Naive thymus-derived CD8-positive, alpha-beta T cell (primary cell): Measurements from ENCODE around the gene CAMTA1. TPM values are rescaled to one million over a fixed set of nuclear protein-coding genes. Genes with fewer than 3 reads are reported as not detected.

Experiments
- ATAC-seq, 2 donors: fragments of 150-1000 bp; cut with Tn5 transposase in 1 of 2; sonication (Bioruptor Pico), chemical (Tn5 transposase) in 1 of 2; 1 replicate in 1 of 2; 2 replicates in 1 of 2; pipeline ENCODE4 v1.10.0; 2021; ENCODE audit warnings: mild to moderate bottlenecking in 2 of 2, moderate library complexity in 2 of 2
- POLR2A ChIA-PET: fragments of 350-600 bp; sonication (Branson Sonifier 250); formaldehyde crosslinking; loops from one replicate; lab custom pipeline; 2021; ENCODE audit warnings: antibody characterized with exemption; lab: Charles Lee
- DNase-seq, 10 donors: peaks; one replicate each; pipeline versions ENCODE4 v3.0.0 to v3.0.0-alpha.2; 2020 to 2022
- H3K27ac Mint-ChIP-seq, 10 donors: one replicate each; pipeline ENCODE4 v1.8.0; 2020 to 2022; ENCODE audit warnings: mild to moderate bottlenecking in 10 of 10, mixed read lengths in 10 of 10, moderate library complexity in 4 of 10, inconsistent platforms in 1 of 10
- H3K27me3 Mint-ChIP-seq, 5 donors: one replicate each; pipeline ENCODE4 v1.8.0; 2021 to 2022; ENCODE audit warnings: mixed read lengths in 5 of 5
- H3K36me3 Mint-ChIP-seq, 3 donors: one replicate each; pipeline ENCODE4 v1.8.0; 2020 to 2022; ENCODE audit warnings: mixed read lengths in 3 of 3, mild to moderate bottlenecking in 2 of 3, inconsistent platforms in 1 of 3
- H3K4me1 Mint-ChIP-seq, 4 donors: one replicate each; pipeline ENCODE4 v1.8.0; 2021 to 2022; ENCODE audit warnings: mixed read lengths in 4 of 4
- H3K4me3 Mint-ChIP-seq, 10 donors: one replicate each; pipeline ENCODE4 v1.8.0; 2020 to 2022; ENCODE audit warnings: mild to moderate bottlenecking in 10 of 10, mixed read lengths in 10 of 10, moderate library complexity in 6 of 10, inconsistent platforms in 1 of 10
- H3K9me3 Mint-ChIP-seq, 9 donors: one replicate each; pipeline ENCODE4 v1.8.0; 2020 to 2022; ENCODE audit warnings: mixed read lengths in 9 of 9, mild to moderate bottlenecking in 3 of 9, inconsistent platforms in 1 of 9, moderate library complexity in 1 of 9
- polyA plus RNA-seq, 3 donors: library from polyadenylated mRNA; unstranded; fragments of 300-500 nt; fragmentation: Illumina TruSeq; gene quantifications; one replicate each; pipeline ENCODE4 v1.2.3, GENCODE V29; 2021
- total RNA-seq, 8 experiments: library from RNA in 2 of 8; stranded (reverse) in 2 of 8; gene quantifications; one replicate each; pipeline ENCODE4 v1.2.3 and lab custom pipeline; 2021 to 2026

The CAMTA1 gene
- total and polyA plus RNA-seq, 5 experiments from 2014 or later = 32.6 to 78.3 (median 47.3) TPM

GRCh38 chr1:6956488-6957159 is 171.4 kb downstream of the CAMTA1 start:
- Mint-ChIP-seq H3K27ac (no peak overlapping the region), H3K4me3 (no peak overlapping the region), H3K9me3 (no peaks in the 10 kb centered on the region), H3K4me1 (peaks cover 0 to 2% (median under 1%) of the 10 kb centered on the region in 4 donors), H3K27me3 (peaks cover 0 to 9% (median 0%) of the 10 kb centered on the region in 5 donors), H3K36me3 (no peaks in the 10 kb centered on the region)
- ATAC-seq (no peak), DNase-seq (no peak)
- POLR2A ChIA-PET = no interaction called here

GRCh38 chr1:6957341-6957740 is 172.1 kb downstream of the CAMTA1 start:
- H3K27me3 Mint-ChIP-seq = peaks cover 0 to 11% (median 0%) of the 10 kb centered on the region in 5 donors
- no peaks in the 10 kb centered on the region for H3K9me3 Mint-ChIP-seq
- POLR2A ChIA-PET = no interaction called here
- H3K27ac Mint-ChIP-seq = no peak overlapping the region
- no peaks in the 10 kb centered on the region for H3K36me3 Mint-ChIP-seq
- ATAC-seq (no peak), DNase-seq (no peak)
- peaks cover 0 to 6% (median 1%) of the 10 kb centered on the region in 4 donors for H3K4me1 Mint-ChIP-seq
- no peak overlapping the region for H3K4me3 Mint-ChIP-seq

GRCh38 chr1:6958407-6959030 is 173.3 kb downstream of the CAMTA1 start:
- peaks cover 0 to 2% (median 0%) of the 10 kb centered on the region in 9 donors for H3K9me3 Mint-ChIP-seq
- POLR2A ChIA-PET = no interaction called here

DNA sequence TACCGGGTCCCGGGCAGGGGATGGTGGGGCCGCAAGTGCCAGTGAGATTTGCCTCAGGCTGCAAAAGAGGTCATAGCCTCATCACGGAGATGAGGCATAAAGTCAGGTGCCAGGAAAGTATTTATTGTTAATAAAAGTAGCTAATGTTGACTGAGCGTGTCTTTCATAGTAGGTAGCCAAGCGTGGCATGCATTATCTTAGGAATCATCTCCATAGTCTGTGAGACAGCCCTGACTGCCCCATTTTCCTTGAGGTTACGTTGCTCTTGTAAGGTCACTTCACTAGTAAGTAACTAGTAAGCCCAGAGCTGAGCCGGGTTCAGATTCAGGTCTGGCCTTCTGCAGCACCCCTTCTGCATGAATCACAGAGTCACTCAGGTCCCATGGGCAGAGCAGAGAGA is 174.2 kb downstream of the CAMTA1 start:
- POLR2A ChIA-PET = no interaction called here
- Mint-ChIP-seq H3K36me3 (no peaks in the 10 kb centered on the region), H3K4me1 (peaks cover 7 to 19% (median 14%) of the 10 kb centered on the region in 4 donors), H3K27me3 (peaks cover 0 to 19% (median 7%) of the 10 kb centered on the region in 5 donors), H3K9me3 (peaks cover 0 to 2% (median 0%) of the 10 kb centered on the region in 9 donors), H3K27ac (no peak overlapping the region), H3K4me3 (no peak overlapping the region)
- DNase-seq (no peak), ATAC-seq (no peak)

More at GRCh38 chr1:6958407-6959030, 173.3 kb downstream of the CAMTA1 start:
- no peak overlapping the region for H3K27ac Mint-ChIP-seq
- DNase-seq (no peak), ATAC-seq (no peak)
- H3K27me3 Mint-ChIP-seq = peaks cover 0 to 14% (median 3%) of the 10 kb centered on the region in 5 donors
- no peak overlapping the region for H3K4me3 Mint-ChIP-seq
- H3K36me3 Mint-ChIP-seq = no peaks in the 10 kb centered on the region
- peaks cover 2 to 12% (median 8%) of the 10 kb centered on the region in 4 donors for H3K4me1 Mint-ChIP-seq

- H3K9me3 Mint-ChIP-seq = peaks cover 0 to 2% (median 0%) of the 10 kb centered on the region in 9 donors
- peak overlapping the region in 4 of 10 donors; percentile 6 to 56 (median 30) for H3K4me3 Mint-ChIP-seq
- POLR2A ChIA-PET = no interaction called here
- no peak for DNase-seq
- ATAC-seq = no peak
- peaks cover 0 to 27% (median 13%) of the 10 kb centered on the region in 5 donors for H3K27me3 Mint-ChIP-seq
- H3K4me1 Mint-ChIP-seq = peaks cover 9 to 20% (median 14%) of the 10 kb centered on the region in 4 donors
- no peak overlapping the region for H3K27ac Mint-ChIP-seq
- no peaks in the 10 kb centered on the region for H3K36me3 Mint-ChIP-seq
These were observed 175.1 kb downstream of the CAMTA1 start for GRCh38 chr1:6960291-6960811.

GRCh38 chr1:6960860-6961259 is 175.6 kb downstream of the CAMTA1 start:
- POLR2A ChIA-PET = no interaction called here
- ATAC-seq (no peak), DNase-seq (no peak)
- Mint-ChIP-seq H3K36me3 (no peaks in the 10 kb centered on the region), H3K27me3 (peaks cover 0 to 29% (median 13%) of the 10 kb centered on the region in 5 donors), H3K4me1 (peaks cover 9 to 20% (median 14%) of the 10 kb centered on the region in 4 donors), H3K4me3 (peak overlapping the region in 8 of 10 donors; percentile 4 to 86 (median 44)), H3K9me3 (peaks cover 0 to 2% (median 0%) of the 10 kb centered on the region in 9 donors), H3K27ac (no peak overlapping the region)

DNA sequence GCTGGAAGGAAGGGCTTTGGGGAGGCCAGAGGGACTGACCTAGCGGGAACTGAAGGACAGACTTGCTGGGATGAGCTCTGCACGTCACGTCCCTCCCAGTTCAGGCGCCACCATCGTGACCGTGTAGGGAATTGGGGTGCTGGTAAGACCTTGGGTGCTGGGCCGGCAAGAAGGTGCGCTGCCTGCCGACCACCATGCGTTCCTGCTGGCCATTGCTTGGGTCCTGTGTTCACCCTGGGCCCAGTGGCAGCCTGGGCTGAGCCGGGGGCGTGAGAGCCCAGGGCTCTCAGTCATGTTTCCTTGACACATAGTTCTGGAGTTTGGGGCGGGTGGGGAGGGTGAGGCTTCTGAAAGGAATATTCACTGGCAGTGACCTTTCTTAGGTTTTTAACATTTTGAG is 176.0 kb downstream of the CAMTA1 start:
- DNase-seq = no peak
- Mint-ChIP-seq H3K36me3 (no peaks in the 10 kb centered on the region), H3K9me3 (peaks cover 0 to 2% (median 0%) of the 10 kb centered on the region in 9 donors), H3K4me3 (peak overlapping the region in 8 of 10 donors; percentile 4 to 86 (median 44)), H3K27me3 (peaks cover 0 to 32% (median 13%) of the 10 kb centered on the region in 5 donors), H3K27ac (no peak overlapping the region), H3K4me1 (peaks cover 9 to 20% (median 14%) of the 10 kb centered on the region in 4 donors)
- POLR2A ChIA-PET = no interaction called here
- no peak for ATAC-seq

- peaks cover 0 to 2% (median 0%) of the 10 kb centered on the region in 9 donors for H3K9me3 Mint-ChIP-seq
- H3K4me1 Mint-ChIP-seq = peaks cover 9 to 20% (median 14%) of the 10 kb centered on the region in 4 donors
- H3K36me3 Mint-ChIP-seq = no peaks in the 10 kb centered on the region
- H3K27me3 Mint-ChIP-seq = peaks cover 0 to 34% (median 13%) of the 10 kb centered on the region in 5 donors
- ATAC-seq = peak; percentile 40 to 41
- POLR2A ChIA-PET = no interaction called here
- peak in 2 of 10 donors; percentile 22 for DNase-seq
- peak overlapping the region; percentile 24 to 98 (median 50) for H3K4me3 Mint-ChIP-seq
- no peak overlapping the region for H3K27ac Mint-ChIP-seq
These were observed 176.7 kb downstream of the CAMTA1 start for GRCh38 chr1:6961905-6962477.

- H3K27ac Mint-ChIP-seq = peak overlapping the region in 4 of 10 donors; percentile 9 to 61 (median 40)
- peak; percentile 50 to 51 for ATAC-seq
- H3K4me3 Mint-ChIP-seq = peak overlapping the region; percentile 45 to 98 (median 58)
- no peaks in the 10 kb centered on the region for H3K36me3 Mint-ChIP-seq
- peaks cover 0 to 40% (median 13%) of the 10 kb centered on the region in 5 donors for H3K27me3 Mint-ChIP-seq
- peak in 8 of 10 donors; percentile 23 to 78 (median 42) for DNase-seq
- peaks cover 0 to 2% (median 0%) of the 10 kb centered on the region in 9 donors for H3K9me3 Mint-ChIP-seq
- POLR2A ChIA-PET = no interaction called here
- peaks cover 11 to 22% (median 17%) of the 10 kb centered on the region in 4 donors for H3K4me1 Mint-ChIP-seq
These were observed 177.3 kb downstream of the CAMTA1 start for GRCh38 chr1:6962478-6962995.

DNA sequence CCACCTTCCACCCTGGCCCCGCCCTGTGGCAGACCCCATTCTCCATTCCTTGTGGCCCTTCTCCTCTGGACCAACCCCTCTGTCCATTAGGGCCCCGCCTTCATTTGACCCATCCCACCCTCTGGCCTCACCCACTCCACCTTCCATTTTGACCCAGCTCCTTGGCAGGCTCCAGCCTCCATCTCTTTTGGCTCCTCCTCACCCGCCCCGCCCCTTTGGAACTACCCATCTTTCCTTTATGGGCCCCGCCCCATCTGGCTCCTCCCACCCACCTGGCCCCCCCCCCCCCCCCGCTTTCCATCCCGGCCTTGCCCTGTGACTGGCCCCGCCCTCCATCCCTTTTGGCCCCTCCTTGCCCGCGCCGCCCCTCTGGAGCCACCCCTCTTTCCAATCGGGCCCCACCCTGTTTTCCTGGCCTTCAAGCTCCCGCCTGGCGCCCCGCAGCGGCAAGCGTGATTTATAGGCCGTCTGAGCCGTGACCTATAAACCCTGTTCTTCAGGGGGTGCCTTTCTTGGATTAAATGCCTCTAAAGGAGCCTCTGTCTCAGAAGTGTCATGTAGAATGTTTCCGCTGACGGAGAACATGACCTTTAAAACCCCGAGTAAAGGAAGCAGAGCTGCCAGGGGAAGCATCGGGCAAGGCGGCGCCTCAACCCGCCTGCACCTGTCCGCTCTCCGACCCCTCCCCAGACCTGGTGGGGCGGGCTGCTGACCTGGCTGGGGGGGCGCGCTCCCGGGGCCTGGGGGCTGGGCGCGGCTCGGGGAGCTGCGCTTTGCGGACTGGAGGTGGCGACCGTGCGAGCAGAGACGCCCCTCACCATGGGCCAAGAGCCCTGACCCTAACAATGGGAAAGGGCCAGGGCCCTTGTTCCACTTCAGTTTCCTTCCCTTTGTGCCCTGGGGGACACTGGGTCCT is 178.0 kb downstream of the CAMTA1 start:
- peak overlapping the region in 8 of 10 donors; percentile 37 to 92 (median 75) for H3K27ac Mint-ChIP-seq
- POLR2A ChIA-PET = no interaction called here
- H3K36me3 Mint-ChIP-seq = no peaks in the 10 kb centered on the region
- H3K4me3 Mint-ChIP-seq = peak overlapping the region; percentile 53 to 98 (median 86)
- peaks cover 0 to 2% (median 0%) of the 10 kb centered on the region in 9 donors for H3K9me3 Mint-ChIP-seq
- peaks cover 2 to 43% (median 17%) of the 10 kb centered on the region in 5 donors for H3K27me3 Mint-ChIP-seq
- ATAC-seq (peak; percentile 83), DNase-seq (peak in 9 of 10 donors; percentile 18 to 70 (median 43))
- H3K4me1 Mint-ChIP-seq = peaks cover 17 to 28% (median 24%) of the 10 kb centered on the region in 4 donors

- DNase-seq = no peak
- POLR2A ChIA-PET = no interaction called here
- Mint-ChIP-seq H3K4me3 (peak overlapping the region; percentile 16 to 86 (median 60)), H3K27ac (peak overlapping the region in 6 of 10 donors; percentile 14 to 65 (median 45)), H3K27me3 (peaks cover 7 to 50% (median 20%) of the 10 kb centered on the region in 5 donors), H3K9me3 (peaks cover 0 to 2% (median 0%) of the 10 kb centered on the region in 9 donors), H3K36me3 (no peaks in the 10 kb centered on the region), H3K4me1 (peaks cover 24 to 35% (median 31%) of the 10 kb centered on the region in 4 donors)
- ATAC-seq = no peak
These were observed 178.7 kb downstream of the CAMTA1 start for GRCh38 chr1:6963912-6964307.
